Skeletal muscle satellite cell (primary cell): Measurements from ENCODE around the gene HMG20B. TPM values are rescaled to one million over a fixed set of nuclear protein-coding genes. Genes with fewer than 3 reads are reported as not detected.

Source experiments
- H3K27me3 ChIP-seq: 2 replicates; pipeline ENCODE4 v1.7.0; 2013; ENCODE audit warnings: low read length; ENCODE audit not compliant: control insufficient read depth, insufficient read depth
- H3K36me3 ChIP-seq: 2 replicates; pipeline ENCODE4 v1.7.0; 2013; ENCODE audit warnings: mild to moderate bottlenecking, control low read depth, low read length; ENCODE audit not compliant: insufficient read depth
- H3K4me1 ChIP-seq: 2 replicates; pipeline ENCODE4 v1.7.0; 2013; ENCODE audit warnings: low read length; ENCODE audit not compliant: control insufficient read depth, insufficient read depth
- H3K4me2 ChIP-seq: 2 replicates; pipeline ENCODE4 v1.7.0; 2013; ENCODE audit warnings: mild to moderate bottlenecking, low read length
- H3K4me3 ChIP-seq: 2 replicates; pipeline ENCODE4 v1.7.0; 2013; ENCODE audit warnings: low read length
- H3K9ac ChIP-seq: 2 replicates; pipeline ENCODE4 v1.7.0; 2013; ENCODE audit warnings: mild to moderate bottlenecking, low read depth, low read length, moderate library complexity
- H3K9me3 ChIP-seq: replicated peaks from 2 replicates; pipeline ENCODE4 v1.7.0; 2013; ENCODE audit warnings: mild to moderate bottlenecking, control low read depth, low read length
- small RNA-seq: library from RNA; depleted of rRNA; stranded (forward); fragments of <200 nt; gene quantifications from one replicate; pipeline ENCODE3, GENCODE V24; 2012

The HMG20B gene

DNA sequence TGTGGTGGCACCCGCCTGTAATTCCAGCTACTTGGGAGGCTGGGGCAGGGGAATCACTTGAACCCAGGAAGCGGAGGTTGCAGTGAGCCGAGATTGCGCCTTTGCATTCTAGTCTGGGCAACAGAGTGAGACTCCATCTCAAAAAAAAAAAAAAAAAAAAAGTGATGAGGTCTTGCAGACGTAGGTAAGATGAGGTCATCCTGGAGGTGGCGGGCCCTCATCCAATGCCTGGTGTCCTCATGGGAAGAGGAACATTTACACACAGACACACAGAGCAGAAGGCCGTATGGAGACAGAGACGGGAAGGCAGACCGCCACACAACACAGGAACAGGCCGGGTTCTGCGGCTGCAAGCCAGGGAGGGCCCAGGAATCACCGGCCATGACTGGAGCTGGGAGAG lies 49.5 kb downstream of the HMG20B start:
- Histone ChIP-seq H3K9me3 (no peaks in the 10 kb centered on the region), H3K9ac (no peak overlapping the region), H3K4me1 (peaks cover 9% of the 10 kb centered on the region), H3K36me3 (peaks cover 7% of the 10 kb centered on the region), H3K4me3 (no peak overlapping the region), H3K4me2 (no peak overlapping the region), H3K27me3 (no peaks in the 10 kb centered on the region)

GRCh38 chr19:3623716-3624115 lies 51.0 kb downstream of the HMG20B start:
- no peaks in the 10 kb centered on the region for H3K9me3 ChIP-seq
- H3K36me3 ChIP-seq = peaks cover 7% of the 10 kb centered on the region
- H3K27me3 ChIP-seq = no peaks in the 10 kb centered on the region
- H3K9ac ChIP-seq = no peak overlapping the region
- H3K4me1 ChIP-seq = peaks cover 9% of the 10 kb centered on the region
- H3K4me2 ChIP-seq = no peak overlapping the region
- no peak overlapping the region for H3K4me3 ChIP-seq

- Histone ChIP-seq H3K9ac (peak overlapping the region; percentile 90), H3K27me3 (no peaks in the 10 kb centered on the region), H3K4me1 (peaks cover 9% of the 10 kb centered on the region), H3K36me3 (peaks cover 4% of the 10 kb centered on the region), H3K4me2 (peak overlapping the region; percentile 85), H3K9me3 (no peaks in the 10 kb centered on the region), H3K4me3 (peak overlapping the region; percentile 83)
Observed at GRCh38 chr19:3625996-3626472, 53.3 kb downstream of the HMG20B start.

GRCh38 chr19:3626473-3627350 lies 54.0 kb downstream of the HMG20B start, which contains the start of gene CACTIN:
Gene CACTIN (minus strand): TSS chr19:3626790. CDS start chr19:3626762, 28 bp downstream.
- H3K27me3 ChIP-seq = no peaks in the 10 kb centered on the region
- peak within 1 kb of the TSS; percentile 83 for H3K4me3 ChIP-seq
- peak within 1 kb of the TSS; percentile 85 for H3K4me2 ChIP-seq
- H3K4me1 ChIP-seq = peaks cover 9% of the 10 kb centered on the region
- peak within 1 kb of the TSS; percentile 90 for H3K9ac ChIP-seq
- H3K9me3 ChIP-seq = no peaks in the 10 kb centered on the region
- H3K36me3 ChIP-seq = peaks cover 7% of the 10 kb centered on the region

GRCh38 chr19:3627351-3627723 lies 54.6 kb downstream of the HMG20B start:
- Histone ChIP-seq H3K4me2 (peak overlapping the region; percentile 85), H3K4me1 (peaks cover 9% of the 10 kb centered on the region), H3K36me3 (peaks cover 14% of the 10 kb centered on the region), H3K4me3 (peak overlapping the region; percentile 43), H3K9ac (peak overlapping the region; percentile 90), H3K9me3 (no peaks in the 10 kb centered on the region), H3K27me3 (no peaks in the 10 kb centered on the region)

Small RNAs within 50 kb of the gene (small RNA-seq; reads per million reads assigned to genes)
- gene AC005786.1 = not detected
